ENCODE results near the gene CACNA1F.

- TF ChIP-seq, protein P1, sequence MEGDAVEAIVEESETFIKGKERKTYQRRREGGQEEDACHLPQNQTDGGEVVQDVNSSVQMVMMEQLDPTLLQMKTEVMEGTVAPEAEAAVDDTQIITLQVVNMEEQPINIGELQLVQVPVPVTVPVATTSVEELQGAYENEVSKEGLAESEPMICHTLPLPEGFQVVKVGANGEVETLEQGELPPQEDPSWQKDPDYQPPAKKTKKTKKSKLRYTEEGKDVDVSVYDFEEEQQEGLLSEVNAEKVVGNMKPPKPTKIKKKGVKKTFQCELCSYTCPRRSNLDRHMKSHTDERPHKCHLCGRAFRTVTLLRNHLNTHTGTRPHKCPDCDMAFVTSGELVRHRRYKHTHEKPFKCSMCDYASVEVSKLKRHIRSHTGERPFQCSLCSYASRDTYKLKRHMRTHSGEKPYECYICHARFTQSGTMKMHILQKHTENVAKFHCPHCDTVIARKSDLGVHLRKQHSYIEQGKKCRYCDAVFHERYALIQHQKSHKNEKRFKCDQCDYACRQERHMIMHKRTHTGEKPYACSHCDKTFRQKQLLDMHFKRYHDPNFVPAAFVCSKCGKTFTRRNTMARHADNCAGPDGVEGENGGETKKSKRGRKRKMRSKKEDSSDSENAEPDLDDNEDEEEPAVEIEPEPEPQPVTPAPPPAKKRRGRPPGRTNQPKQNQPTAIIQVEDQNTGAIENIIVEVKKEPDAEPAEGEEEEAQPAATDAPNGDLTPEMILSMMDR (conservative IDR thresholded peaks at IDR 0.05; ENCODE audit: low read depth, low read length): no peak
- TF ChIP-seq EZH2 (IDR thresholded peaks at IDR 0.05; ENCODE audit: low read length, unreplicated experiment): no peak
Observed at GRCh38 chrX:49191574-49192011, 41.5 kb downstream of the CACNA1F start.
